ENCODE data around the gene MCF2L2. TPM values are rescaled to one million over a fixed set of nuclear protein-coding genes. Genes with fewer than 3 reads are reported as not detected.

The MCF2L2 gene
- total and polyA plus RNA-seq, 9 of the 15 experiments (the other 6 are each of a cell fraction or from before 2014, with no cell fraction given) = 0.56 to 4.2 (median 3.0) TPM

- TF ChIP-seq, protein P1, sequence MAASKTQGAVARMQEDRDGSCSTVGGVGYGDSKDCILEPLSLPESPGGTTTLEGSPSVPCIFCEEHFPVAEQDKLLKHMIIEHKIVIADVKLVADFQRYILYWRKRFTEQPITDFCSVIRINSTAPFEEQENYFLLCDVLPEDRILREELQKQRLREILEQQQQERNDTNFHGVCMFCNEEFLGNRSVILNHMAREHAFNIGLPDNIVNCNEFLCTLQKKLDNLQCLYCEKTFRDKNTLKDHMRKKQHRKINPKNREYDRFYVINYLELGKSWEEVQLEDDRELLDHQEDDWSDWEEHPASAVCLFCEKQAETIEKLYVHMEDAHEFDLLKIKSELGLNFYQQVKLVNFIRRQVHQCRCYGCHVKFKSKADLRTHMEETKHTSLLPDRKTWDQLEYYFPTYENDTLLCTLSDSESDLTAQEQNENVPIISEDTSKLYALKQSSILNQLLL (CRISPR knock-in tag; IDR thresholded peaks at IDR 0.05; ENCODE audit: borderline replicate concordance) = no peak
- TF ChIP-seq ZNF431 (CRISPR knock-in tag; IDR thresholded peaks at IDR 0.05) (no peak), ZSCAN32 (CRISPR knock-in tag; IDR thresholded peaks at IDR 0.05) (no peak), ZNF124 (CRISPR knock-in tag; IDR thresholded peaks at IDR 0.05) (no peak), KLF6 (CRISPR knock-in tag; IDR thresholded peaks at IDR 0.05; ENCODE audit: borderline replicate concordance) (no peak), ETS2 (tag; IDR thresholded peaks at IDR 0.05; ENCODE audit: borderline replicate concordance, poor library complexity, severe bottlenecking) (no peak), ZNF263 (CRISPR knock-in tag; IDR thresholded peaks at IDR 0.05; ENCODE audit: borderline replicate concordance) (no peak), POLR2A (conservative IDR thresholded peaks at IDR 0.05) (no peak), PRDM10 (IDR thresholded peaks at IDR 0.05; ENCODE audit: partially characterized antibody) (no peak), E2F4 (CRISPR knock-in tag; IDR thresholded peaks at IDR 0.05; ENCODE audit: low read depth) (no peak), HMG20A (CRISPR knock-in tag; conservative IDR thresholded peaks at IDR 0.05) (no peak), E4F1 (CRISPR knock-in tag; IDR thresholded peaks at IDR 0.05; ENCODE audit: borderline replicate concordance) (no peak), TRIM28 (IDR thresholded peaks at IDR 0.05) (no peak), PTTG1 (tag; IDR thresholded peaks at IDR 0.05; ENCODE audit: low read depth) (no peak)
- TF ChIP-seq, protein P2, sequence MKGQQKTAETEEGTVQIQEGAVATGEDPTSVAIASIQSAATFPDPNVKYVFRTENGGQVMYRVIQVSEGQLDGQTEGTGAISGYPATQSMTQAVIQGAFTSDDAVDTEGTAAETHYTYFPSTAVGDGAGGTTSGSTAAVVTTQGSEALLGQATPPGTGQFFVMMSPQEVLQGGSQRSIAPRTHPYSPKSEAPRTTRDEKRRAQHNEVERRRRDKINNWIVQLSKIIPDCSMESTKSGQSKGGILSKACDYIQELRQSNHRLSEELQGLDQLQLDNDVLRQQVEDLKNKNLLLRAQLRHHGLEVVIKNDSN (CRISPR knock-in tag; IDR thresholded peaks at IDR 0.05) = no peak
- TF ChIP-seq, protein P3, sequence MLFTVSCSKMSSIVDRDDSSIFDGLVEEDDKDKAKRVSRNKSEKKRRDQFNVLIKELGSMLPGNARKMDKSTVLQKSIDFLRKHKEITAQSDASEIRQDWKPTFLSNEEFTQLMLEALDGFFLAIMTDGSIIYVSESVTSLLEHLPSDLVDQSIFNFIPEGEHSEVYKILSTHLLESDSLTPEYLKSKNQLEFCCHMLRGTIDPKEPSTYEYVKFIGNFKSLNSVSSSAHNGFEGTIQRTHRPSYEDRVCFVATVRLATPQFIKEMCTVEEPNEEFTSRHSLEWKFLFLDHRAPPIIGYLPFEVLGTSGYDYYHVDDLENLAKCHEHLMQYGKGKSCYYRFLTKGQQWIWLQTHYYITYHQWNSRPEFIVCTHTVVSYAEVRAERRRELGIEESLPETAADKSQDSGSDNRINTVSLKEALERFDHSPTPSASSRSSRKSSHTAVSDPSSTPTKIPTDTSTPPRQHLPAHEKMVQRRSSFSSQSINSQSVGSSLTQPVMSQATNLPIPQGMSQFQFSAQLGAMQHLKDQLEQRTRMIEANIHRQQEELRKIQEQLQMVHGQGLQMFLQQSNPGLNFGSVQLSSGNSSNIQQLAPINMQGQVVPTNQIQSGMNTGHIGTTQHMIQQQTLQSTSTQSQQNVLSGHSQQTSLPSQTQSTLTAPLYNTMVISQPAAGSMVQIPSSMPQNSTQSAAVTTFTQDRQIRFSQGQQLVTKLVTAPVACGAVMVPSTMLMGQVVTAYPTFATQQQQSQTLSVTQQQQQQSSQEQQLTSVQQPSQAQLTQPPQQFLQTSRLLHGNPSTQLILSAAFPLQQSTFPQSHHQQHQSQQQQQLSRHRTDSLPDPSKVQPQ (CRISPR knock-in tag; IDR thresholded peaks at IDR 0.05; ENCODE audit: borderline replicate concordance) = no peak
Observed at GRCh38 chr3:183410280-183410679, 18.1 kb downstream of the MCF2L2 start (continued).
